T-helper 17 cell (primary cell): ENCODE data around the gene SLC15A1. TPM values are rescaled to one million over a fixed set of nuclear protein-coding genes. Genes with fewer than 3 reads are reported as not detected.
"Not testable (repeated sequence)": the region's sequence is repeated elsewhere in the genome, so short reads cannot be mapped to it uniquely, and the experiment has no call there.

Experiments
- ATAC-seq: fragments of 150-1000 bp; cut with Tn5 transposase; 2 replicates; pipeline ENCODE4 v1.10.0; 2021; ENCODE audit warnings: mild to moderate bottlenecking, moderate library complexity
- DNase-seq, 3 donors: peaks; one replicate each; pipeline versions ENCODE4 v3.0.0 to v3.0.0-alpha.2; 2020 to 2021
- H3K9me3 ChIP-seq: one replicate; pipeline ENCODE4 v1.7.0; 2013; ENCODE audit warnings: low read length, mild to moderate bottlenecking; ENCODE audit not compliant: control insufficient read depth, poor library complexity, severe bottlenecking
- H3K27ac Mint-ChIP-seq: one replicate; pipeline ENCODE4 v1.8.0; 2022; ENCODE audit warnings: mild to moderate bottlenecking, moderate library complexity, mixed read lengths
- H3K27me3 Mint-ChIP-seq: one replicate; pipeline ENCODE4 v1.8.0; 2022; ENCODE audit warnings: mixed read lengths
- H3K36me3 Mint-ChIP-seq: one replicate; pipeline ENCODE4 v1.8.0; 2022; ENCODE audit warnings: low read depth, mixed read lengths
- H3K4me1 Mint-ChIP-seq: one replicate; pipeline ENCODE4 v1.8.0; 2022; ENCODE audit warnings: mild to moderate bottlenecking, mixed read lengths
- H3K4me3 Mint-ChIP-seq: one replicate; pipeline ENCODE4 v1.8.0; 2022; ENCODE audit warnings: mild to moderate bottlenecking, moderate library complexity, mixed read lengths
- total RNA-seq, 4 donors: library from RNA in 2 of 4; stranded (reverse) in 2 of 4; gene quantifications; one replicate each; pipeline ENCODE4 v1.2.3 and lab custom pipeline; 2022 to 2026

The SLC15A1 gene
- total RNA-seq, 2 donors from 2014 or later = not detected

- H3K9me3 ChIP-seq = no peaks in the 10 kb centered on the region
- Mint-ChIP-seq H3K4me3 (no peak overlapping the region), H3K4me1 (no peaks in the 10 kb centered on the region), H3K27me3 (peaks cover 29% of the 10 kb centered on the region), H3K27ac (no peak overlapping the region), H3K36me3 (peaks cover 5% of the 10 kb centered on the region)
- no peak for ATAC-seq
- no peak for DNase-seq
Observed at GRCh38 chr13:98755729-98756128, 3.3 kb upstream of the SLC15A1 start.

GRCh38 chr13:98755116-98755515, 2.6 kb upstream of the SLC15A1 start:
- Mint-ChIP-seq H3K27ac (no peak overlapping the region), H3K4me3 (no peak overlapping the region), H3K27me3 (peaks cover 35% of the 10 kb centered on the region), H3K4me1 (peaks cover 2% of the 10 kb centered on the region), H3K36me3 (peaks cover 5% of the 10 kb centered on the region)
- ATAC-seq (no peak), DNase-seq (no peak)
- no peaks in the 10 kb centered on the region for H3K9me3 ChIP-seq

GRCh38 chr13:98754468-98754867, 2.0 kb upstream of the SLC15A1 start:
- H3K9me3 ChIP-seq, H3K27ac Mint-ChIP-seq, DNase-seq, H3K4me1 Mint-ChIP-seq, ATAC-seq, H3K4me3 Mint-ChIP-seq, H3K36me3 Mint-ChIP-seq: not testable (repeated sequence)
- H3K27me3 Mint-ChIP-seq = peaks cover 41% of the 10 kb centered on the region

- H3K4me1 Mint-ChIP-seq = peaks cover 2% of the 10 kb centered on the region
- peaks cover 5% of the 10 kb centered on the region for H3K36me3 Mint-ChIP-seq
- H3K4me3 Mint-ChIP-seq = peak overlapping the region; percentile 51
- H3K27ac Mint-ChIP-seq = no peak overlapping the region
- peaks cover 61% of the 10 kb centered on the region for H3K27me3 Mint-ChIP-seq
- DNase-seq (no peak), ATAC-seq (no peak)
- H3K9me3 ChIP-seq = no peaks in the 10 kb centered on the region
Observed at GRCh38 chr13:98751861-98752466, 508 bp downstream of the SLC15A1 start.

GRCh38 chr13:98751367-98751782, 1.1 kb downstream of the SLC15A1 start:
- no peaks in the 10 kb centered on the region for H3K9me3 ChIP-seq
- Mint-ChIP-seq H3K4me3 (no peak overlapping the region), H3K27me3 (peaks cover 61% of the 10 kb centered on the region), H3K27ac (no peak overlapping the region), H3K4me1 (peaks cover 2% of the 10 kb centered on the region), H3K36me3 (peaks cover 3% of the 10 kb centered on the region)
- no peak for ATAC-seq
- DNase-seq = no peak

- ATAC-seq = no peak
- Mint-ChIP-seq H3K4me3 (no peak overlapping the region), H3K27me3 (peaks cover 54% of the 10 kb centered on the region), H3K4me1 (peaks cover 2% of the 10 kb centered on the region), H3K36me3 (peaks cover 3% of the 10 kb centered on the region), H3K27ac (no peak overlapping the region)
- no peaks in the 10 kb centered on the region for H3K9me3 ChIP-seq
- DNase-seq = no peak
Observed at GRCh38 chr13:98749501-98749900, 3.0 kb downstream of the SLC15A1 start.

GRCh38 chr13:98746968-98747367, 5.5 kb downstream of the SLC15A1 start:
- DNase-seq (no peak), ATAC-seq (no peak)
- H3K9me3 ChIP-seq = no peaks in the 10 kb centered on the region
- Mint-ChIP-seq H3K4me3 (no peak overlapping the region), H3K4me1 (peaks cover 2% of the 10 kb centered on the region), H3K27me3 (peaks cover 63% of the 10 kb centered on the region), H3K36me3 (no peaks in the 10 kb centered on the region), H3K27ac (no peak overlapping the region)

GRCh38 chr13:98743377-98743776, 9.1 kb downstream of the SLC15A1 start:
- ATAC-seq = no peak
- Mint-ChIP-seq H3K4me3 (no peak overlapping the region), H3K4me1 (no peaks in the 10 kb centered on the region), H3K27me3 (peaks cover 30% of the 10 kb centered on the region), H3K36me3 (no peaks in the 10 kb centered on the region), H3K27ac (no peak overlapping the region)
- DNase-seq = no peak
- no peaks in the 10 kb centered on the region for H3K9me3 ChIP-seq

GRCh38 chr13:98742961-98743360, 9.5 kb downstream of the SLC15A1 start:
- H3K27ac Mint-ChIP-seq = no peak overlapping the region
- peaks cover 26% of the 10 kb centered on the region for H3K27me3 Mint-ChIP-seq
- H3K9me3 ChIP-seq = no peaks in the 10 kb centered on the region
- H3K4me1 Mint-ChIP-seq = no peaks in the 10 kb centered on the region
- no peak overlapping the region for H3K4me3 Mint-ChIP-seq
- ATAC-seq = no peak
- no peaks in the 10 kb centered on the region for H3K36me3 Mint-ChIP-seq
- DNase-seq = no peak

- H3K27me3 Mint-ChIP-seq = peaks cover 17% of the 10 kb centered on the region
- DNase-seq (no peak), ATAC-seq (no peak)
- no peaks in the 10 kb centered on the region for H3K9me3 ChIP-seq
- H3K4me3 Mint-ChIP-seq = no peak overlapping the region
- H3K4me1 Mint-ChIP-seq = no peaks in the 10 kb centered on the region
- H3K36me3 Mint-ChIP-seq = no peaks in the 10 kb centered on the region
- H3K27ac Mint-ChIP-seq = no peak overlapping the region
Observed at GRCh38 chr13:98741741-98742435, 10.6 kb downstream of the SLC15A1 start.

GRCh38 chr13:98740131-98740530, 12.3 kb downstream of the SLC15A1 start:
- H3K4me1 Mint-ChIP-seq = no peaks in the 10 kb centered on the region
- no peak overlapping the region for H3K27ac Mint-ChIP-seq
- peaks cover 14% of the 10 kb centered on the region for H3K27me3 Mint-ChIP-seq
- DNase-seq (no peak), ATAC-seq (no peak)
- H3K9me3 ChIP-seq = no peaks in the 10 kb centered on the region
- no peaks in the 10 kb centered on the region for H3K36me3 Mint-ChIP-seq
- no peak overlapping the region for H3K4me3 Mint-ChIP-seq

GRCh38 chr13:98738993-98739392, 13.5 kb downstream of the SLC15A1 start:
- no peaks in the 10 kb centered on the region for H3K36me3 Mint-ChIP-seq
- no peaks in the 10 kb centered on the region for H3K4me1 Mint-ChIP-seq
- DNase-seq = no peak
- H3K4me3 Mint-ChIP-seq = no peak overlapping the region
- no peak overlapping the region for H3K27ac Mint-ChIP-seq
- no peak for ATAC-seq
- no peaks in the 10 kb centered on the region for H3K9me3 ChIP-seq
- H3K27me3 Mint-ChIP-seq = peaks cover 14% of the 10 kb centered on the region

GRCh38 chr13:98738213-98738612, 14.3 kb downstream of the SLC15A1 start:
- Mint-ChIP-seq H3K4me3 (no peak overlapping the region), H3K4me1 (no peaks in the 10 kb centered on the region), H3K27ac (no peak overlapping the region), H3K27me3 (peaks cover 7% of the 10 kb centered on the region), H3K36me3 (no peaks in the 10 kb centered on the region)
- ATAC-seq (no peak), DNase-seq (no peak)
- no peaks in the 10 kb centered on the region for H3K9me3 ChIP-seq

GRCh38 chr13:98731925-98732324, 20.5 kb downstream of the SLC15A1 start:
- no peak for DNase-seq
- ATAC-seq = no peak
- no peak overlapping the region for H3K27ac Mint-ChIP-seq
- H3K36me3 Mint-ChIP-seq = peaks cover 3% of the 10 kb centered on the region
- no peaks in the 10 kb centered on the region for H3K9me3 ChIP-seq
- no peak overlapping the region for H3K4me3 Mint-ChIP-seq
- H3K27me3 Mint-ChIP-seq = peaks cover 23% of the 10 kb centered on the region
- H3K4me1 Mint-ChIP-seq = peaks cover 6% of the 10 kb centered on the region
